HG03103 (cell line): Measurements from ENCODE around the gene CDK8.

Source experiments
- ATAC-seq: cut with Tn5 transposase; IDR thresholded peaks from one replicate; pipeline ENCODE4 v1.9.1; 2021; ENCODE audit warnings: low read depth; ENCODE audit not compliant: unreplicated experiment

The CDK8 gene

GRCh38 chr13:26435171-26435570, 181.2 kb downstream of the CDK8 start:
- no peak for ATAC-seq

- ATAC-seq, result no peak
Measured at GRCh38 chr13:26435646-26436045, 181.7 kb downstream of the CDK8 start.

GRCh38 chr13:26436914-26437313, 183.0 kb downstream of the CDK8 start:
- no peak for ATAC-seq

- no peak for ATAC-seq
Measured at GRCh38 chr13:26440111-26440510, 186.2 kb downstream of the CDK8 start.

- ATAC-seq, result no peak
Measured at GRCh38 chr13:26441476-26441875, 187.5 kb downstream of the CDK8 start.

GRCh38 chr13:26442541-26442940, 188.6 kb downstream of the CDK8 start:
- no peak for ATAC-seq

- ATAC-seq, result no peak
Measured at GRCh38 chr13:26445092-26445491, 191.2 kb downstream of the CDK8 start.

- no peak for ATAC-seq
Measured at GRCh38 chr13:26446751-26447150, 192.8 kb downstream of the CDK8 start.

- ATAC-seq, result no peak
Measured at GRCh38 chr13:26448032-26448431, 194.1 kb downstream of the CDK8 start.

- ATAC-seq, result no peak
Measured at GRCh38 chr13:26449063-26449848, 195.3 kb downstream of the CDK8 start.
